Keratinocyte (primary cell): ENCODE results near the gene TENT4A. TPM values are rescaled to one million over a fixed set of nuclear protein-coding genes. Genes with fewer than 3 reads are reported as not detected.

ENCODE experiments used
- DNase-seq: peaks from one replicate; pipeline ENCODE4 v3.0.0-alpha.2; 2011; ENCODE audit warnings: low read depth, missing footprints, low spot score
- FAIRE-seq: peaks from 2 replicates; lab custom pipeline; 2011; peaks lifted over from hg19 to GRCh38; lab: Jason Lieb, UNC
- H2AFZ ChIP-seq: 2 replicates; pipeline ENCODE4 v1.6.0; 2012; ENCODE audit warnings: low read length, control low read depth, inconsistent platforms; ENCODE audit not compliant: control insufficient read depth
- H3K27ac ChIP-seq: 2 replicates; pipeline ENCODE4 v1.5.1; 2011; ENCODE audit warnings: low read length; ENCODE audit not compliant: control insufficient read depth, insufficient read depth
- H3K27me3 ChIP-seq: 3 replicates; pipeline ENCODE4 v1.6.0; 2011; ENCODE audit warnings: low read length; ENCODE audit not compliant: control insufficient read depth, insufficient read depth; ENCODE audit errors: extremely low read depth
- H3K36me3 ChIP-seq, 2 experiments: 2 replicates in 1 of 2; 3 replicates in 1 of 2; pipeline ENCODE4 v1.5.1; 2011; ENCODE audit warnings: low read length in 2 of 2, mild to moderate bottlenecking in 1 of 2; ENCODE audit not compliant: control insufficient read depth in 2 of 2, insufficient read depth in 2 of 2; ENCODE audit errors: extremely low read depth in 1 of 2
- H3K4me1 ChIP-seq: 3 replicates; pipeline ENCODE4 v1.5.1; 2011; ENCODE audit warnings: low read length; ENCODE audit not compliant: control insufficient read depth, insufficient read depth; ENCODE audit errors: extremely low read depth
- H3K4me2 ChIP-seq: 3 replicates; pipeline ENCODE4 v1.6.0; 2011; ENCODE audit warnings: low read depth, low read length; ENCODE audit not compliant: control insufficient read depth, insufficient read depth; ENCODE audit errors: extremely low read depth
- H3K4me3 ChIP-seq, 3 experiments: fragments of 200-600 bp in 1 of 3; sonication (generic) in 1 of 3; 2 replicates in 2 of 3; 3 replicates in 1 of 3; pipeline ENCODE4 v1.5.1; 2011 to 2016; ENCODE audit warnings: low read length in 3 of 3, mild to moderate bottlenecking in 3 of 3, control low read depth in 2 of 3, inconsistent platforms in 1 of 3, low read depth in 1 of 3, mixed read lengths in 1 of 3, mixed run types in 1 of 3, moderate library complexity in 1 of 3; ENCODE audit not compliant: control insufficient read depth in 2 of 3, insufficient read depth in 2 of 3; ENCODE audit errors: extremely low read depth in 1 of 3
- H3K79me2 ChIP-seq: 2 replicates; pipeline ENCODE4 v1.6.0; 2012; ENCODE audit warnings: low read length; ENCODE audit not compliant: control insufficient read depth, insufficient read depth
- H3K9ac ChIP-seq: 3 replicates; pipeline ENCODE4 v1.6.0; 2011; ENCODE audit warnings: low read length; ENCODE audit not compliant: control insufficient read depth, insufficient read depth; ENCODE audit errors: extremely low read depth
- H3K9me1 ChIP-seq: 3 replicates; pipeline ENCODE4 v1.6.0; 2011; ENCODE audit warnings: low read length; ENCODE audit not compliant: control insufficient read depth, insufficient read depth; ENCODE audit errors: extremely low read depth
- H3K9me3 ChIP-seq: 2 replicates; pipeline ENCODE4 v1.5.1; 2012; ENCODE audit warnings: low read depth, low read length; ENCODE audit not compliant: control insufficient read depth
- H4K20me1 ChIP-seq: 3 replicates; pipeline ENCODE4 v1.6.0; 2011; ENCODE audit warnings: low read length; ENCODE audit not compliant: control insufficient read depth, insufficient read depth; ENCODE audit errors: extremely low read depth
- CTCF ChIP-seq, 3 experiments: IDR thresholded peaks in 1 of 3; conservative IDR thresholded peaks in 1 of 3; optimal IDR thresholded peaks in 1 of 3; 2 replicates in 2 of 3; 3 replicates in 1 of 3; pipeline versions ENCODE3 to v1.5.1; 2011; ENCODE audit warnings: low read length in 3 of 3, mild to moderate bottlenecking in 3 of 3, moderate library complexity in 2 of 3, control low read depth in 1 of 3, inconsistent platforms in 1 of 3; ENCODE audit not compliant: insufficient read depth in 2 of 3; ENCODE audit errors: extremely low read depth in 1 of 3
- EZH2 ChIP-seq: IDR thresholded peaks from one replicate; pipeline ENCODE4 v1.6.1; 2012; ENCODE audit warnings: inconsistent platforms, mild to moderate bottlenecking, low read length, moderate library complexity
- dilution Hi-C: fragments of 300-500 bp; cut with MboI; formaldehyde crosslinking; loops from one replicate; pipeline ENCODE4 v1.7.0; 2020; ENCODE audit warnings: low sequenced_read_pairs; ENCODE audit not compliant: extremely low pct_ligation_motif_present
- polyA plus RNA-seq, 5 experiments: library from polyadenylated mRNA; depleted of rRNA in 3 of 5; stranded (reverse) in 3 of 5; stranded (forward) in 1 of 5; unstranded in 1 of 5; fragments of >200 nt; gene quantifications; 1 replicate in 1 of 5; 2 replicates in 3 of 5; 3 replicates in 1 of 5; pipeline versions ENCODE4 v1.2.1 to v1.2.3, GENCODE V29; 2011 to 2012; ENCODE audit warnings: missing spikeins in 2 of 5, low read depth in 1 of 5, low replicate concordance in 1 of 5

The TENT4A gene
- polyA plus RNA-seq, 1 donor (not counting 4 experiments of a cell fraction or from before 2014, with no cell fraction given), result 5.9 TPM

- H3K4me1 ChIP-seq, result no peaks in the 10 kb centered on the region
- H3K79me2 ChIP-seq, result no peaks in the 10 kb centered on the region
- FAIRE-seq (no peak), DNase-seq (no peak)
- peak overlapping the region; percentile 9 to 66 (median 24) for H3K4me3 ChIP-seq
- TF ChIP-seq EZH2 (no peak), CTCF (optimal IDR thresholded peaks at IDR 0.05 in 1 of 3, IDR thresholded peaks at IDR 0.05 in 1 of 3, conservative IDR thresholded peaks at IDR 0.05 in 1 of 3; ENCODE audit: extremely low read depth in 1 of 3, insufficient read depth in 2 of 3, low read length in 3 of 3) (no peak)
- H3K27ac ChIP-seq, result no peak overlapping the region
- H3K4me2 ChIP-seq, result peak overlapping the region; percentile 78
- H3K9me1 ChIP-seq, result no peaks in the 10 kb centered on the region
- dilution Hi-C loops, result no loop called here
- no peaks in the 10 kb centered on the region for H3K9me3 ChIP-seq
- H3K36me3 ChIP-seq, result no peaks in the 10 kb centered on the region
- no peak overlapping the region for H3K9ac ChIP-seq
- H2AFZ ChIP-seq, result peak overlapping the region; percentile 54
- no peaks in the 10 kb centered on the region for H4K20me1 ChIP-seq
- peaks cover 3% of the 10 kb centered on the region for H3K27me3 ChIP-seq
Measured at GRCh38 chr5:6686915-6687409, 26.3 kb upstream of the TENT4A start.

- DNase-seq (no peak), FAIRE-seq (no peak)
- no peaks in the 10 kb centered on the region for H3K9me1 ChIP-seq
- H3K27ac ChIP-seq, result no peak overlapping the region
- peaks cover 3% of the 10 kb centered on the region for H3K27me3 ChIP-seq
- TF ChIP-seq EZH2, result no peak
- TF ChIP-seq CTCF (optimal IDR thresholded peaks at IDR 0.05 in 1 of 3, IDR thresholded peaks at IDR 0.05 in 1 of 3, conservative IDR thresholded peaks at IDR 0.05 in 1 of 3; ENCODE audit: extremely low read depth in 1 of 3, insufficient read depth in 2 of 3, low read length in 3 of 3), result no peak
- H3K4me1 ChIP-seq, result no peaks in the 10 kb centered on the region
- no peak overlapping the region for H3K9ac ChIP-seq
- no peak overlapping the region for H3K4me3 ChIP-seq
- H2AFZ ChIP-seq, result no peak overlapping the region
- no peaks in the 10 kb centered on the region for H3K36me3 ChIP-seq
- H3K9me3 ChIP-seq, result no peaks in the 10 kb centered on the region
- peak overlapping the region; percentile 78 for H3K4me2 ChIP-seq
- dilution Hi-C loops, result no loop called here
- H4K20me1 ChIP-seq, result no peaks in the 10 kb centered on the region
- H3K79me2 ChIP-seq, result no peaks in the 10 kb centered on the region
Measured at GRCh38 chr5:6687505-6687904, 25.7 kb upstream of the TENT4A start.
